ENCODE data around the gene S100A1.
"Not testable (repeated sequence)": the region's sequence is repeated elsewhere in the genome, so short reads cannot be mapped to it uniquely, and the experiment has no call there.

The S100A1 gene

DNA sequence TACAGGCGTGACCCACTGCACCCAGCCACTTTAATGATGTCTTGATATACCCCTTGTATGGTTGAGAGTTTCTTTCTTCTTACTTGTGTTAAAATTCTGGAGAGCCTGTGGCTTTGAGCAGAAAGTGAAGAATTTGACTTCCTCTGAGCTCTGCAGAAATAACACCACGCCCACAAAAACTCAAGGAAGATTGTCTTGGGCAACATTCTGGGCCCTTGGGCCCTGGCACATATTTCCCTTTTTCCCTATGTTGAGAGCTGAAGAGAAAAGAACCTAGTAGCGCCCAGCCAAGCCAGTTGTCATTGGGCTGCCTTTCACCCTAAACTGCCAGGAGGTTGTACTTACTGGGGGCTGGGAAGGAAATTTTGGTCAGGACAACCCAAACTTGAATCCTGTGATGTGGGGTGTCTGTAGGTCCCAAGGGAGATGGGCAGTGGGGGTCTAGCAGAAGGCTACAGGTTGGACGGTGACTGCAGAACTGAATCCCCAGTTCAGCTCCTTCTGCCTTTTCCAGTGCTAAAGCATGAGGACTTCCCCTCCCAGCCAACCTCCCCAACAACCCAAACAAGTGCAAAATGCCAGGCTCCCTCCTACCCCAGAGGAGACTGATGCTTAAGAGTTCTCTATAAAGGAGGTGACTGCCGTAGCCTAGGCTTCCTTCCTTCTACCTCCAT lies 18.6 kb downstream of the S100A1 start:
- in situ Hi-C loops (cut with MboI; ENCODE audit: low pct_unique_long_range_greater_than_20kb, low sequenced_read_pairs) = no loop called here
- no peak for DNase-seq

DNA sequence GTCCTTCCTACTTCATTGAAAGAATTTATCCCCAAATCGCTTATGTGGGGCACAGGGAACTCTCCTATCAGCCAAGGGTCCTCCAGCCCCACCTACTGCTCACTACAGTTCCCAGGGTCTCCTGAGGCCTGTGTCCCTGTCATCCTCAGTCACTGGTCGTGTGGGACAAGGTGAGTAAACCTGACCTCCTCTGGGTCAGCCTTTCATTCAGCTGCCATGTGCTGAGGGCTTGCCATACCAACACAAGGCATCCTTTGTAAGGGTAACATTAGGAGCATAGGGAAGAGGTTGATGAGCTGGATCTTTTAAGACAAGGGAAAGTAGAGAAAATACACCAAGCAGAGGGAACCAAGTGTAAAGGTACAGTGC lies 19.1 kb downstream of the S100A1 start:
- in situ Hi-C loops (cut with MboI; ENCODE audit: low pct_unique_long_range_greater_than_20kb, low sequenced_read_pairs) = no loop called here
- no peak for DNase-seq

DNA sequence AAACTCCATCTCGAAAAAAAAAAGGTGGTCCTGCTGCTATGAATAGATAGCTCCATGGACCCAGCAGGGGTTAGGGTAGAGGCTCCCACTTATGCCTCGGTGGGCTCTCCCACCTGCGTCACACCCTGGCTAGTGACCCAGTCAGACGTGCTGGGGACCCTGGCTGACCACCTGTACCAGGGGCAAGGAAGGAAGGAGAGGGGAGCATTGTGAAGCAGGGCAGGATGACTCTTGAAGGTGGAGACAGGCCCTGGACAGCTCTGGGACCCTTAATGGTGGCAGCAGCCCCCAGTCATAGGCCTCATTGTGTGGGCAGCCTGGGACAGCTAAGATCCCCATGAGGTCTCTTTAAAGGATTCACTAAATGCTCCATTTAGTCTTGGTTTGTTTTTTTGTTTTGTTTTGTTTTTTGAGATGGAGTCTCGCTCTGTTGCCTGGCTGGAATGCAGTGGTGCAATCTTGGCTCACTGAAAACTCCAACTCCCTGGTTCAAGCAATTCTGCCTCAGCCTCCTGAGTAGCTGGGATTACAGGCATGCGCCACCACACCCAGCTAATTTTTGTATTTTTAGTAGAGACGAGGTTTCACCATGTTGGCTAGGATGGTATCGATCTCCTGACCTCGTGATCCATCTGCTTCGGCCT lies 19.9 kb downstream of the S100A1 start:
- in situ Hi-C loops (cut with MboI; ENCODE audit: low pct_unique_long_range_greater_than_20kb, low sequenced_read_pairs) = no loop called here
- DNase-seq = no peak

DNA sequence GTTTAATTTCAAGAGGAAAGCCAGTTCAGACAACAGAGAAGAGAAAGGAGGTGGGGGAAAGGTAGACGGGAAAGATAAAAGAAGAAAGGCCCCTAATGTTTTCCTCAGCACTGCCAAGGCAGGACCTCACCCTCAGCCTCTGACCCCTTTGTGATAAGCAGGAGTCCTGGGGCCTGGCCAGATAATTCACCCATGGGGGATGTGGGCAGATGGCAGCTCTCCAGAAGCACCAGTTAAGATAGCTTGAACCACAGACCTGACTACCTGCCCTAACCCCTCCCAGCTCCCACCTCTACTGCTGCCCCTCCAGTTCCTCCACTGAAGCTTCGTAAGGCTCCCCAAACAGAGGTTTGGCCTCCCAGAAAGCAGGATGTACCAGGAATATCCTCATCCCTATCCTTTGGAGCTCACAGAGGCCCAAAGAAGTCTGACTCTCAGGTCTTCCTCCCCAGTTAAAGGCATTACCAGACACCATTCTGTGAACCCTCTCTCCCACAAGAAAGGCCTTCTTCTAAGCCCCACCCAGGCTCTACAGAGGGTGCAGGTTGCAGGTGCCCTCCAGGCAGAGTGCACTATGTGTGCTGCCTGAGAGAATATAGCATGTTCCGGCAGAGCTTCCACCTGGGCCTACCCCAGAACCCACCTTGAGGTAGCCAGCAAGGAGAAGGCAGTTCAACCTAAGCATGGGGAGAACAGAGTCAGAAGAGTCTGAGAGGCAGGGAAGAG lies 21.1 kb downstream of the S100A1 start:
- DNase-seq = no peak
- in situ Hi-C loops (cut with MboI; ENCODE audit: low pct_unique_long_range_greater_than_20kb, low sequenced_read_pairs) = no loop called here

DNA sequence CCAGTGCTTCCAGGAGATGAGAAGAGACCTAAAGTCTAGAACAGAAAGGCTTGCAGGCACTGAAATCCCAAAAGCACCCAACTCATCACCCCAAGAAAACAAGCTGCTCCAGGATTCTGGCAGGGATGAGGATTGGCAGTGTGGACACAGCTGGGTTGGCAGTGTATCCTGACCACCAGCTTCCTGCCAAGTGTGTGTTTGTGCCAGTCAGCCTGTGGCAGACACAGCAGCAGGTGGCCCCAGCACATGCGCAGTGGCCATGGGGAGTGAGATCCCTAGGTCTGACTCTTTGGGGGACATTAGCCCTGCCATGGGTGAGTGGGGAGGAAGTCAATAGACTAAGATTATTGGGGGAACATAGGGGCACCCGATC lies 21.6 kb downstream of the S100A1 start:
- DNase-seq = no peak
- in situ Hi-C loops (cut with MboI; ENCODE audit: low pct_unique_long_range_greater_than_20kb, low sequenced_read_pairs) = no loop called here

DNA sequence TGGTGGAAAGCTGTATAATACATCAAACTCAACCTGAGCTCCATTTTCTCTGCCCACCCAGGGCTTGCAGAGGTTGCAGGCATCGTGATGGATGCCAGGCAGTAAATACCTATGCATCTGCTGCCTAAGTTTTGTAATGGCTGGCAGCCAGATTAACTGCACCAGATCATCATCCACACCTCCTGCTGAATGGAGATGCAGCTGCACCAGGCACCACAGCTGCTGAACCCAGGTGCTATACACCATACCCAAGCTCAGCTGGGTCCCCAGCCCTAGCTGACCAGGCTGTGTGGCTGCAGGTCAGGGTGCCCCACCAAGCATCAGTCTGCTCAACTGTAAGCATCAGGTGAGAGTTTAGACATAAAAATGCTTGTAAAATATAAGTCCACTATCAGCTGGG lies 23.5 kb downstream of the S100A1 start:
- DNase-seq = no peak
- in situ Hi-C loops (cut with MboI; ENCODE audit: low pct_unique_long_range_greater_than_20kb, low sequenced_read_pairs) = no loop called here

DNA sequence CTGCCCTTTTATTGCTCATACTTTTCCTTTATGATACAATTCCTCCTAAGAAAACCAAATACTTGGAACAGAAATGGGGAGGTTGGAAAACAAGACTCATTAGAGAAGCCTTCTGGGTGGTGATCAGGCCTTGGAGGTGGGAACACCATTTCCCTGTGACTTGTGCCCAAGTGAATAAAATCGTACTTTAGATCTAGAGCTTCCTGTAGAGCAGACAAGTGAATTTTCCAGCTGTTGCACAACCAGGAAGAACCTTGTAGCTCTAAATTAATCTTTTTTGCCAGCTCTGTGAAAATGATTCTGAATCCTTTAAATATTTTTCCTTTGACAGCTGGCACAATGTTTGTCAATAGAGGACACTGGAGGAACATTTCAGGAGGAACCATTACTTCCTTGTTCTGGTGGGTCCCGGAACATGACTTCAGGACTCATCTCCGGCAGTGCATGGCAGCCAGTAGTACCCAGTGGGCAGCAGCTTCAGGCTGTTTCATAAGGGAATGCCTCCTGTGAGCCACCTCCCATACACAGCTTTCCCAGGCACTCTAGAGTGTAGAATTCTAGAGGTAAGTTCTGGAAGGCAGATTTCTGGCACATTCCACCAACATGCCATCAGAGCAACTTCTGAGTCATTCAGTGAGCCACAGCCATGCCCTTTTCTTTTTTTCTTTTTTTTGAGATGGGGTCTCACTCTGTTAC lies 24.7 kb downstream of the S100A1 start:
- no peak for DNase-seq
- in situ Hi-C loops (cut with MboI; ENCODE audit: low pct_unique_long_range_greater_than_20kb, low sequenced_read_pairs) = no loop called here

DNA sequence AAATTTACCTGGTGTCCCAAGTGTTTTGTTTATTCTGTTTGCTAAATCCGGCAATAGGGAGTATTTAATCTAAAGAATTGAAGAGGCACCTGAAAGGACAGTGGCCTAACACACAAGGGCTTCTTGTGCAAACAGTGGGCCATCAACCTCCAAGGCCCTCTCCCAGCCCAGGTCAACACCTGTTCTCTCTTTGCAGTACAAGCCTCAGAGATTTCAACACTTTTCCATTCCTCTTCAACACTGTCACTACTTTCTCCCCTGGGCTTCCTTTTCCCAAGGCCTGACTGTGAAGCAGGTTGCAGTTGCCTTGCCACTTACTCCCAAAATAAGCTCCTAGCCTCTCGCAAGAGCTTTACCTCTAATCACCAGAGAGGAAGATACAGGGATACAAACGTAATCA lies 27.1 kb downstream of the S100A1 start:
- DNase-seq = no peak
- in situ Hi-C loops (cut with MboI; ENCODE audit: low pct_unique_long_range_greater_than_20kb, low sequenced_read_pairs) = no loop called here

DNA sequence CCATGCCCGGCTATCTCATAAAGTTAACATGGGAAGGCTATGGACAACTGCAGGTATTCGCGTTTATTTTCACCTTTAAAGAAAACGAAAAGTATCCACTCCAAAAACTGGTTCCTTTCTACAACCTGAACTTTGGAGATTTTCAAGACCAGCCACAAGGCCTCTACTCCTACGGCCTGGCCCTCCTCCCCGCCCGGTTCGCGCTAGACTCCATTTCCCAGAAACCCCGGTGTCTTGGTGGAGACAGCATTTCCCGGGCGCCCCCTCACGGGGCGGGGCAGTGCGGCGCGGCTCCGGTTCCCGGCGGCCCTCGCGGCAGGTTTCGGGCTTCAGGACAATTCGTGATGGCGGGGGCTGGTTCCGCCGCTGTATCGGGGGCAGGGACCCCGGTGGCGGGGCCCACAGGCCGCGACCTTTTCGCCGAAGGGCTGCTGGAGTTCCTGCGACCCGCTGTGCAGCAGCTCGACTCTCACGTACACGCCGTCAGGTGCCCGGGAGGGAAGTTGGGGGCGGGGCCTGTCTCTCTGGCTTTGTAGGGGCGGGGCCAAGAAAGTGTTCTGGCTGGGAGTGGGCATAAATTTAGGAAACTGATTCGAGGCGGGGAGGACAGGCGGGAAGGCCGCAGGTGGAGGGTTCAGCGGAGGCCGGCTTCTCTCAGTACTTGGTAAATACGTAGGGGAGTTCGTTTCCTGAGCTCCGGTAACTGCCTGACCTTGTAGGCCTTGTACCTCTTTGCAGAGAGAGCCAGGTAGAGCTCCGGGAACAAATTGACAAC lies 30.4 kb downstream of the S100A1 start, which contains the start of gene SNAPIN:
Gene SNAPIN, plus strand, starts transcription at position 304 of the 775 bp plus-strand sequence. Its CDS starts 41 bp downstream, at position 345.
- in situ Hi-C loops (cut with MboI; ENCODE audit: low pct_unique_long_range_greater_than_20kb, low sequenced_read_pairs) = no loop called here
- DNase-seq = peak; percentile 93

DNA sequence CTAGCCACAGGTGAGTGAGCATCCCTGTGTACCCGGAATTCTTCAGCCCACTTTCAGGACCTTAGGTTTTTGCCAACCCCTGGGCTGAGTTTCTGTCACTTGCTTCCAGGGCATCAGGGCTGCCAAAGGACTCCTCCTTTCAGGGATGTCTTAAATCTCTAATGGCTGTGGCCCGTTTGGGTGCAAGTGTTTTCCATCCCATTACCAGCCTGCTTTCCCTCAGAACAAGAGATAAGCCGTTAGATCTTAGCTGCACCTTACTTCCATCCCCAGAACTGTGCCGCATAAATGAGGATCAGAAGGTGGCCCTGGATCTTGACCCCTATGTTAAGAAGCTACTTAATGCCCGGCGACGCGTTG lies 30.9 kb downstream of the S100A1 start:
- in situ Hi-C loops (cut with MboI; ENCODE audit: low pct_unique_long_range_greater_than_20kb, low sequenced_read_pairs) = no loop called here
- no peak for DNase-seq

DNA sequence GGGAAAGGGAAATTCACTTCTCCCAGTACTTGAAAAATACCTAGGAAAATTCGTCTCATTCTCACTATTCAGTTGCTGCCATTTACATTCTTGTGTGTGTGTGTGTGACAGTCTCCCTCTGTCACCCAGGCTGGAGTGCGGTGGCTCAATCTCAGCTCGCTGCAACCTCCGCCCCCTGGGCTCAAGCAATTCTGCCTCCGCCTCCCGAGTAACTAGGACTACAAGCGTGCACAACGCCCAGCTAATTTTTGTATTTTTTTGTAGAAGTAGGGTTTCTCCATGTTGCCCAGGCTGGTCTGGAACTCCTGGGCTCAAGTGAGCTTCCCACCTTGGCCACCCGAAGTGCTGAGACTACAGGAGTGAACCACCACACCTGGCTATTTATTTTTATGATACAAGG lies 31.4 kb downstream of the S100A1 start:
- in situ Hi-C loops (cut with MboI; ENCODE audit: low pct_unique_long_range_greater_than_20kb, low sequenced_read_pairs) = no loop called here
- no peak for DNase-seq

DNA sequence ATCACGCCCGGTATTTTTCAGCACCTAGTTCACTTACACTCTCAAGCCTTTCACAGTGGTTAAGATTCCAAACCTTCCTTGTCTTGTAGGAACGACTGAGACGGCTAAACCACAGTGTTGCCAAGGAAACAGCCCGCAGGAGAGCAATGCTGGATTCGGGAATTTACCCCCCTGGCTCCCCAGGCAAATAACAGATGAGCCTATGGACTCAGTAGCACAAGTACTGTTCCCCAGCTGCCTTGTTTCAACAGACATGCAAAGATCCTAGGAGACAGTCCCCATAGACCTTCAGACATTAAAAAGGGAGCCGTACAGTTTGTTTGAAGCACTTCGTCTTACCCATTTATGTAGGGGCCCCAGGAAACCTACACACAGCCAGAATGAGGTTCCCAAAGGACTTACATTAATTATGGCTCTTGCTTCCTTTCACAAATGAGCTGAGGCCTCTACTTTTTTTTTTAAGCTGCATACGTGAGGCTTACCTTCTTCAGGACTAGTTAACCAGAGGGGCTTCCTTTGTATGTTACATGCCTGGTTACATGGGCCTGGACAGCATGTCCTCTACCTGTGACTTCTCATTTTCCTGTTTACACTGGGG lies 33.0 kb downstream of the S100A1 start:
- in situ Hi-C loops (cut with MboI; ENCODE audit: low pct_unique_long_range_greater_than_20kb, low sequenced_read_pairs) = no loop called here
- no peak for DNase-seq

DNA sequence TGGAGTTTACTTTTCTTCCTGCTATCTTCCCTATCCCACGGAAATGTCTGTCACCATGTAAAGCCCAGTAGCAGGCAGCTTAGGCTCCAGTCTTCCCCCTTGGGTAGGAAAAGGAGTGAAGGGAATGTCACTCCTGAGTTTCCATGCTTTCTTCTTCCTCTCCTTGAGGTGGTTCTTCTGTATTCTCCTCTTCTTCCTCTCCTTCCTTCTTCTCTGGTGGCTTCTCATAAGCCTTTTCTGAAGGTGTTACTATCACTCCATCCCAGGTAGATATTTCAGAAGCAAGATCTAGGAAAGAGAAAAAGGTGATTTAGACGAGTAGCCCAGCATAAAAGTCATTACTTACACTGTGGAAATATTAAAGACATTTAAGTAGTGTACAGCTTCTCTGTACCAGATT lies 34.0 kb downstream of the S100A1 start:
- no peak for DNase-seq
- in situ Hi-C loops (cut with MboI; ENCODE audit: low pct_unique_long_range_greater_than_20kb, low sequenced_read_pairs) = no loop called here

DNA sequence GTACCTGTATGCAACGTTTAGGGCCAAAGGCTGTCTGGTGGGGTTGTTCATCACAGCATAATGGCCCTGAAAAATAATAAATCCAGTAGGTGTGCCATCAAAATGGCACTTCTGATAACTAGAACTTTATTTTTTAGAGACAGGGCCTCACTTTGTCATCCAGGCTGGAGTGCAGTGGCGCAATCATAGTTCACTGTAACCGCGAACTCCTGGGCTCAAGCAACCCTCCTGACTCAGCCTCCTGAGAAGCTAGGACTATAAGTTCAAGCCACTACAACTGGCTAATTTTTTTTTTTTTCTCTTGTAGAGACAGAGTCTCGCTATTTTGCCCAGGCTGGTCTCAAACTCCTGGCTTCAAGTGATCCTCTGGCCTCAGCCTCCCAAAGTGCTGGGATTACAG lies 35.0 kb downstream of the S100A1 start:
- no peak for DNase-seq
- in situ Hi-C loops (cut with MboI; ENCODE audit: low pct_unique_long_range_greater_than_20kb, low sequenced_read_pairs) = no loop called here

DNA sequence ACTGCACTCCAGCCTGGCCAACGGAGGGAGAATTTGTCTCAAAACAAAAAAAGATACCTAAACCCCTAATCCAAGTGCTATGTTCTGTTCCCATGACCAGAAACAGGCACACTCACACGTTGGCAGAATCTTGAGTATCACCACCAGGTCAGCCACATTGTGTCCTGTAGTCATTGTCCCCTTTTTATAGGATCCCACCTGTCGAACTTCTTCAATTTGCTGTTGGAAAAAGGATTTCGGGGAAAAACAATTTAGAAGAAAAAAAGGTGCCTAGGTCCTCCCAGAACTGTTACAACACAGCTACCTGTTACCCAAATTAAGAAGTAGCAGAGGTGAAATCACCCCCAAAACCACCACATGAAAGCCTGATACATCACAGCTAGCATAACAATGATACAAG lies 39.2 kb downstream of the S100A1 start:
- DNase-seq = no peak
- in situ Hi-C loops (cut with MboI; ENCODE audit: low pct_unique_long_range_greater_than_20kb, low sequenced_read_pairs) = no loop called here

DNA sequence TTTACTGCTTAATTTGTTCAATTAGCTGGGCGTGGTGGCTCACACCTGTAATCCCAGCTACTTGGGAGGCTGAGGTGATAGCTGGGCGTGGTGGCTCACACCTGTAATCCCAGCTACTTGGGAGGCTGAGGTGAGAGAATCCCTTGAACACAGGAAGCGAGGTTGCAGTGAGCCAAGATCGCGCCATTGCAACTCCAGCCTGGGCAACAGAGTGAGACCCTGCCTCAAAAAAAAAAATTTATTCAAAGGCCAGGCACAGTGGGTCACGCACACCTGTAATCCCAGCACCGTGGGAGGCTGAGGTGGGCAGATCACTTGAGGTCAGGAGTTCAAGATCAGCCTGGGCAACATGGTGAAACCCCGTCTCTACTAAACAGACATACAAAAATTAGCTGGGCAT lies 40.4 kb downstream of the S100A1 start:
- in situ Hi-C loops (cut with MboI; ENCODE audit: low pct_unique_long_range_greater_than_20kb, low sequenced_read_pairs); DNase-seq: not testable (repeated sequence)

DNA sequence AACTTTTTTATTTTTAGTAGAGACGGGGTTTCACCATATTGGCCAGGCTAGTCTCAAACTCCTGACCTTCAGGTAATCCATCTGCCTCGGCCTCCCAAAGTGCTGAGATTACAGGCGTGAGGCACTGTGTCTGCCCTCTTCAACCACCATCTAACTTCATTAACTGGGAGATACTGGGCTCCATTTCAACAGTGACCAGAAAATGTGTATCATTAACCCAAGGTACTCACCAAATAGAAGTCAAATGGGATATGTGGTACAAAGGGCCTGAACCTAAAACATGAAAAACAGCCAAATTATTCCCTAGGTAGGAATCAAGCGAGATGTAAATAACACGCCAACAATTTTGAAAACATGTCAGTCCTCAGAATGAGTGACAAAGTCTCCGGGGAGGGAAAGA lies 41.4 kb downstream of the S100A1 start:
- in situ Hi-C loops (cut with MboI; ENCODE audit: low pct_unique_long_range_greater_than_20kb, low sequenced_read_pairs) = no loop called here
- no peak for DNase-seq

DNA sequence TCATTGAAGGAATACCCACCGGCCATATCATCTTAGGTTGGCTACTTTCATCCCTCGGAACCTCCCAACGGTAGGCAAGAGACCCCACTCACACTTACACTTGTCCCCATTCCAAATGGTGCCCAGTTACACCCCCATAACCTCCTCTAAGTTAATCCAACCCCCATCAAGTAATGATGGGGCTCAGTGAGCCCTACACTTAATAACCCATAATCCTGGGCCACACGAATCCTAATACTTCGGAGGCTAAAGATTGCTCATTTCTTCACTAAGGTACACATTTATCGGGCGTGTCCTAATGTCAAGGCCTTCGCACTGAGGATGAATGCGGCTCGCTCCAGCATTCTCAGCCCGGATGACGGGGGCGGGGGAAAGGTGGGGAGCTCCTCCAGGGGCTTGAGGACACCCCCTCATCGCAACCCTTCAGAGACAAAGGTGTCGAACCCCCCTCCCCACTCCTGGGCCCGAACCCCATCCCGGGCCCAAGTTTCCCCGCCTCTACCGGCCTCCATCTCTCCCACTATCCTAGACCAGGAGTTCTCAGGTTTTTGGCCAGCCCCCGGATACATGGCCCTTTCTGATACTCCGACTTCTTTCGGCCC lies 42.1 kb downstream of the S100A1 start:
- in situ Hi-C loops (cut with MboI; ENCODE audit: low pct_unique_long_range_greater_than_20kb, low sequenced_read_pairs) = no loop called here
- no peak for DNase-seq
